Activated naive CD8-positive, alpha-beta T cell treated with anti-CD3 and anti-CD28 coated beads, Interleukin-2, amount 10 ng/mL, durations not matched to agents 7 days and 5 days (primary cell): ENCODE measurements around the gene ADAMTS6. TPM values are rescaled to one million over a fixed set of nuclear protein-coding genes. Genes with fewer than 3 reads are reported as not detected.

Experiments
- ATAC-seq: fragments of 150-1000 bp; cut with Tn5 transposase; one replicate; pipeline ENCODE4 v1.10.0; 2021; ENCODE audit warnings: low read depth, moderate library complexity
- POLR2A ChIA-PET: fragments of 350-600 bp; sonication (Branson Sonifier 250); formaldehyde crosslinking; loops from one replicate; lab custom pipeline; 2021; ENCODE audit warnings: antibody characterized with exemption; lab: Charles Lee
- DNase-seq: peaks from one replicate; pipeline ENCODE4 v3.0.0; 2021
- H3K27ac Mint-ChIP-seq: one replicate; pipeline ENCODE4 v1.8.0; 2022; ENCODE audit warnings: mild to moderate bottlenecking, mixed read lengths
- H3K27me3 Mint-ChIP-seq: one replicate; pipeline ENCODE4 v1.8.0; 2022; ENCODE audit warnings: mild to moderate bottlenecking, moderate library complexity, mixed read lengths
- H3K36me3 Mint-ChIP-seq: one replicate; pipeline ENCODE4 v1.8.0; 2021; ENCODE audit warnings: mild to moderate bottlenecking, mixed read lengths
- H3K4me1 Mint-ChIP-seq: one replicate; pipeline ENCODE4 v1.8.0; 2021; ENCODE audit warnings: mixed read lengths
- H3K4me3 Mint-ChIP-seq: one replicate; pipeline ENCODE4 v1.8.0; 2022; ENCODE audit warnings: mild to moderate bottlenecking, moderate library complexity, mixed read lengths
- H3K9me3 Mint-ChIP-seq: one replicate; pipeline ENCODE4 v1.8.0; 2021; ENCODE audit warnings: mixed read lengths
- total RNA-seq, 2 experiments: library from RNA; stranded (reverse); gene quantifications; one replicate each; pipeline ENCODE4 v1.2.3, GENCODE V29; 2021

ADAMTS6 gene
- total RNA-seq, 2 experiments from 2014 or later = 3.7 to 4.3 TPM

DNA sequence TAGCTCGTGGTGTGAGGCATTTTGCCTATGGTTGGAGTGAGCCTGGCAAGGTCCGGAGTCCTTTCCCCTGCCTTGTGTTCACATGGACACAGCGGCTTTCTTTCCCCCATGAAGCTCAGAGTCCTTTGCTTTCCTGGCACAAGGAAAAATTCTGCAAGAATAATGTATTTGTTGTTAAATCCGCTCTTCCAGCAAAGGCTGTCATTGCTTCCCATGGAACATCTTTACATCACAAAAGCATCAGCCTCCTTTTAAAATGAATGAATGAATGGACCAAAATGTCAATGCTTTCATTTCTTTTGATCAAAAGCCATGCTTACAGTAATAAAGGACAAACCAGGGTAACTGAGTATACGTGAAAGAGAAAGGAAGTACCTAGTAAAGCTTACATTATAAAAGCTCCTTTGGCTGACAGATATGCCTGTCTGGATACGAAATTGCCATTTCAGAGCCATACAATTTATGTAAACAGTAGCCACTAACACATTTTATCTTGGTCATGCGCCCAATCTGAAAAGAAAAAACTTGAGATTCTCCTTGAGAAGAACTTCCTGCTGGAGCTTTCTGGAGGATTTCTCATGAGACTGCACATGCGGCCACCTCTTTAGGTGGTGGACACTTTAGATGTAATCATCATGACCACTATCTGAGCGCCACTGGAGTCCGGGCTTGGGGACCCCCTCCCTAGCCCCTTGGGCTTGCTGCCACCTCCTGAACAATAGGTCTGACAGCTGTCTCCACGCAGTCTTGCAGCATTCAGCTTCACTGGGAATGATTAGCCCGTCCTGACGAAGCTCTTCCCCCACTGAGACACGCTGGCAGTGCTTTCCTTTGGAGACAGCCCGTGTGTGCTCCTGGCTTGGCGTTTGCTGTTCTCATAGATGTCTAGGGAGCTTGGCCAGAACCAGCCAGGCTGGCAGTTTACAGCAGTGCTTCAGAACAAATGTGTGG, 355.9 kb downstream of the ADAMTS6 start:
- Mint-ChIP-seq H3K36me3 (no peaks in the 10 kb centered on the region), H3K27ac (no peak overlapping the region), H3K4me3 (no peak overlapping the region), H3K9me3 (no peaks in the 10 kb centered on the region), H3K27me3 (no peaks in the 10 kb centered on the region), H3K4me1 (no peaks in the 10 kb centered on the region)
- DNase-seq = no peak
- POLR2A ChIA-PET = no interaction called here
- ATAC-seq = no peak

DNA sequence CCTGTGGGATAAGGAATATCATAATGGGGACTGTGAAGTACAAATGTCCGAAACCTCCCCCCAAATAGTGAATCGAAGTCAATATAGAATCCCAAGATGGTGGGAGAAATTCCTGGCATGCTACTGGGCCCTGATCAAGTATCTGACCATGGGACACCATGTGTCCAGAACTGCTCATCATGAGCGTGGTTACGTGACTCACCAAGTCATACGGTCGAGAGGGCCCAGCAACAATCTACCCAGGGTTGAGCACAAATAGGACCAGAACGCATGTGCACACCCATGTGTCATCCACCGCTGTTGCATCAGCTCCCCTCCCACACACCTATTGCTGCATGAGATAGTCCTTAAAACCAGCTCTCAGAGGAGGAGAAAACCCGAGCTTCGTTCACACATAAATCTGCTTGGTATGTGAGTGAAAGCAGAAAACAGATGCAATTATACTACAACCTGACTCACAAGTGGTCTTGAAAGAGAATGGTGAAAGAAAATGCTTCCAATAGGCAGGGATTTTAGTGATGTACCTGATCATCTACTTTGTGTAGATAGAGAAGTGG, 359.8 kb downstream of the ADAMTS6 start:
- Mint-ChIP-seq H3K4me1 (no peaks in the 10 kb centered on the region), H3K9me3 (peaks cover 4% of the 10 kb centered on the region), H3K27me3 (no peaks in the 10 kb centered on the region), H3K4me3 (no peak overlapping the region), H3K27ac (no peak overlapping the region), H3K36me3 (no peaks in the 10 kb centered on the region)
- DNase-seq = no peak
- POLR2A ChIA-PET = no interaction called here
- ATAC-seq = no peak

- H3K27me3 Mint-ChIP-seq = no peaks in the 10 kb centered on the region
- POLR2A ChIA-PET = no interaction called here
- no peak for DNase-seq
Measured at GRCh38 chr5:65120371-65120967, 361.3 kb downstream of the ADAMTS6 start.

GRCh38 chr5:65117525-65117924, 364.2 kb downstream of the ADAMTS6 start:
- no peak overlapping the region for H3K27ac Mint-ChIP-seq
- no peak overlapping the region for H3K4me3 Mint-ChIP-seq
- peaks cover 4% of the 10 kb centered on the region for H3K9me3 Mint-ChIP-seq
- no peaks in the 10 kb centered on the region for H3K27me3 Mint-ChIP-seq
- no peak for DNase-seq
- POLR2A ChIA-PET = no interaction called here
- ATAC-seq = no peak
- H3K36me3 Mint-ChIP-seq = no peaks in the 10 kb centered on the region
- peaks cover 2% of the 10 kb centered on the region for H3K4me1 Mint-ChIP-seq

More at GRCh38 chr5:65120371-65120967, 361.3 kb downstream of the ADAMTS6 start:
- no peak overlapping the region for H3K4me3 Mint-ChIP-seq
- no peak for ATAC-seq
- H3K4me1 Mint-ChIP-seq = peaks cover 2% of the 10 kb centered on the region
- H3K36me3 Mint-ChIP-seq = no peaks in the 10 kb centered on the region
- H3K27ac Mint-ChIP-seq = no peak overlapping the region
- peaks cover 4% of the 10 kb centered on the region for H3K9me3 Mint-ChIP-seq

GRCh38 chr5:65113771-65114170, 367.9 kb downstream of the ADAMTS6 start:
- Mint-ChIP-seq H3K4me3 (no peak overlapping the region), H3K36me3 (no peaks in the 10 kb centered on the region), H3K9me3 (peaks cover 6% of the 10 kb centered on the region), H3K27ac (no peak overlapping the region), H3K4me1 (peaks cover 2% of the 10 kb centered on the region), H3K27me3 (peaks cover 4% of the 10 kb centered on the region)
- DNase-seq (no peak), ATAC-seq (no peak)
- POLR2A ChIA-PET = no interaction called here

DNA sequence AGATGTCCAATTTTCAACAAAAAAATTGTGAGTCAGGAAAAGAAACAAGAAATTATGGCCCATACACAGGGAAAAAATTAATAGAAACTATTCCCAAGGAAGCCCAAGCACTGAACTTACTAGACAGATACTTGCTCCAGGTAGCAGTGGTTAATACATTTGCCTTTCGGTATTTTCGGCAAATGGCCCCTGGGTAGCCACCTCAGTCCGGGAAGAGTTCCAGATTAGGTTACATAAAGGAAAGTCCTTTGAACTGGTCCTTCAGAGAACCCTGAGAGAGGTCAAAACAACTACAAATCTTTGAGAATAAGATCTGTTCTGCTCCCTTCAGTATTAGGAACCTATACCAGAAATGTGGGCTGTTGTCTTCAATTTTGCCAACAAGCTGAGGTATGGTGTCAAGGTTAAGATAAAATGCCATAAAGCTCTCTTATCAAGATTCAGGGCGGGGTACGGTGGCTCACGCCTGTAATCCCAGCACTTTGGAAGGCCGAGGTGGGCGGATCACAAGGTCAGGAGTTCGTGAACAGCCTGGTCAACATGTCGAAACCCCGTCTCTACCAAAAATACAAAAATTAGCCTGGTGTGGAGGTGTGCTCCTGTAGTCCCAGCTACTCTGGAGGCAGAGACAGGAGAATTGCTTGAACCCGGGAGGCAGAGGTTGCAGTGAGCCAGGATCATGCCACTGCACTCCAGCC, 369.6 kb downstream of the ADAMTS6 start:
- POLR2A ChIA-PET = no interaction called here

GRCh38 chr5:65108786-65109743, 372.7 kb downstream of the ADAMTS6 start:
- Mint-ChIP-seq H3K4me1 (peaks cover 19% of the 10 kb centered on the region), H3K36me3 (peaks cover 4% of the 10 kb centered on the region), H3K27ac (no peak overlapping the region), H3K4me3 (no peak overlapping the region), H3K9me3 (peaks cover 3% of the 10 kb centered on the region), H3K27me3 (peaks cover 4% of the 10 kb centered on the region)
- no peak for ATAC-seq
- no peak for DNase-seq
- POLR2A ChIA-PET = no interaction called here

More for the DNA sequence above, 369.6 kb downstream of the ADAMTS6 start:
- Mint-ChIP-seq H3K36me3 (no peaks in the 10 kb centered on the region), H3K4me1 (peaks cover 2% of the 10 kb centered on the region), H3K4me3 (no peak overlapping the region), H3K27me3 (peaks cover 4% of the 10 kb centered on the region), H3K27ac (no peak overlapping the region), H3K9me3 (peaks cover 3% of the 10 kb centered on the region)
- ATAC-seq = no peak
- no peak for DNase-seq

DNA sequence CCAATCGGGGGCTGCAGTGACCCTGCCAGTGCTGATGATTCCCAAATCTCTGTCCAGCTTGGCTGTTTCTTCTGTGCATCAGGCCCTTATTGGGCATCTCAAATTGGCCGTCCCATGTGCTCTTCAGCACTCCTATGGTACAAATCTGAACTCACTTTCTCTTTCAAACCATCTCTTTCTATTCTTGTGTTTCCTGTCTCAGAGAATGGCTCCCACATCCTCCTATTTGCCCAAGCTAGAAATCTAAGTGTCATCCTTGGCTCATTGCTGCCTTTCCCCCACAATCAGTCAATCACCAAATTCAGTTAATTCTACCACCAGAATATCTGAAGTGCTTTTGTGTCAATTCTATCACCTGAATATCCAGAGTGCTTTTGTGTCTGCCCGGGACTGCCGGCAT, 376.4 kb downstream of the ADAMTS6 start:
- H3K27ac Mint-ChIP-seq = peak overlapping the region; percentile 72
- POLR2A ChIA-PET = interaction anchor here (3.0 kb wide), 1 partner anchor 69 kb away, joined by 18 read pairs; no protein-coding TSS in a partner anchor
- peaks cover 36% of the 10 kb centered on the region for H3K4me1 Mint-ChIP-seq
- no peaks in the 10 kb centered on the region for H3K27me3 Mint-ChIP-seq
- no peak for DNase-seq
- peaks cover 3% of the 10 kb centered on the region for H3K9me3 Mint-ChIP-seq
- peaks cover 4% of the 10 kb centered on the region for H3K36me3 Mint-ChIP-seq
- no peak for ATAC-seq
- peak overlapping the region; percentile 56 for H3K4me3 Mint-ChIP-seq

DNA sequence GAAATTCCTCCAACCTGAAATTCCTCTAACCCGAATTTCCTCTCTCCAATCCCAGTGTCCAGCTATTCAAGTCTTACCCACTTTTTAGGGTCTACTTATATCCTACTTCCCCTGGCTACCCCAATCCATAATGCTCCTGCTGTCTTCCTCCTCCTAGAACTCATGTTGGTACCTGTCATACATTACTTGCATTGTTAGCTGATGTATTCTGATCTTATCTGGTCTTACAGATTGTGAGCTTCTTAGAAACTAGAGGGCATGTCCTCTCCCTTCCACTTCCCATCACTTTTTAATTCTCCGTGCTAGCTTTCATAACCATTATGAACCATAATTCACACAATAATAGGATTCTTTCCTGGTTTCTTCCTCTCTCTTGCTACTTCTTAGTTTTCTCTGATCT, 376.9 kb downstream of the ADAMTS6 start:
- DNase-seq (no peak), ATAC-seq (no peak)
- H3K27me3 Mint-ChIP-seq = no peaks in the 10 kb centered on the region
- H3K9me3 Mint-ChIP-seq = peaks cover 3% of the 10 kb centered on the region
- H3K4me1 Mint-ChIP-seq = peaks cover 36% of the 10 kb centered on the region
- POLR2A ChIA-PET = interaction anchor here (3.0 to 3.2 kb wide), 2 partner anchors 69 to 377 kb away, joined by 18 to 20 read pairs; partner anchors contain the start of gene ADAMTS6
- H3K36me3 Mint-ChIP-seq = peaks cover 4% of the 10 kb centered on the region
- H3K27ac Mint-ChIP-seq = peak overlapping the region; percentile 72
- peak overlapping the region; percentile 56 for H3K4me3 Mint-ChIP-seq

GRCh38 chr5:65103756-65104440, 377.8 kb downstream of the ADAMTS6 start:
- H3K4me1 Mint-ChIP-seq = peaks cover 36% of the 10 kb centered on the region
- DNase-seq = no peak
- peaks cover 2% of the 10 kb centered on the region for H3K9me3 Mint-ChIP-seq
- POLR2A ChIA-PET = interaction anchor here (0.7 to 3.2 kb wide), 6 partner anchors 10 to 378 kb away, joined by 3 to 20 read pairs (median 4); partner anchors contain the start of gene ADAMTS6
- ATAC-seq = no peak
- peak overlapping the region; percentile 71 for H3K4me3 Mint-ChIP-seq
- peak overlapping the region; percentile 79 for H3K27ac Mint-ChIP-seq
- peaks cover 4% of the 10 kb centered on the region for H3K36me3 Mint-ChIP-seq
- H3K27me3 Mint-ChIP-seq = no peaks in the 10 kb centered on the region

DNA sequence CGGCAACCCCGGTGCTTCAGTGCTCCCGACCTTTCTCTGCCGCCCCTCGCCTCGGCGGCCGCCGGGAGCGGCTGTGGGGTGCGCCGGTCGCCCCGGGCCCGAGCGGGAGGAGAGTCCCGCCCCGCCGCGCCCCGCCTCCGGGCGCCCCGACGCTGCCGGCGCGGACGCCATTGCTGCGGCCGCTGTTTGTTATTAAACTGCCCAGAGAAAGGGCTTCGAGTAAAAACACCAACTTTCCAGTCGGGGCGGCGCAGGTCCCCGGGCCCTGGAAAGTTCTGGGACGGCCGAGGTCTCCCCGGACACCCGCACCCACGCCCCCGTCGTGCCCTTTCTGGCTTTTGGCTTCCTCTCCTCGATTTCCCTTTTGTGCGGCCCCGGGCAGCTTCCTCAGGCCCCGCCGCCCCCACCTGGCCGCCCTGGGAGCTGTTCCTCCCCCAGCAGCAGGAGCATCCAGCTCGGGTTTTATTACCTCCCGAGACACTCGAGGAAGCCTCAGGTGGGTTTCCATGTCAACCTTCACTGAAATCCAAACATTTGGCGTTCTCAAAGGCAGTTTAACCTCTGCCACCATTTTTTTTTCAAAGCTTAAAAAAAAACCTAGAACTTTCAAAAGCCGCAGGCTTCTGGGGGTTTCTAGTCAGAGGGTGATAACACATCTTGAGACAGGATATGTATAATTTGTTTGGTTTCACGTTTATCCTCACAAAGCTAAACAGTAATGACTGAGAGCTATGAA, 378.6 kb downstream of the ADAMTS6 start:
- Mint-ChIP-seq H3K4me1 (peaks cover 36% of the 10 kb centered on the region), H3K36me3 (peaks cover 4% of the 10 kb centered on the region), H3K4me3 (peak overlapping the region; percentile 71), H3K27me3 (no peaks in the 10 kb centered on the region), H3K27ac (peak overlapping the region; percentile 79), H3K9me3 (no peaks in the 10 kb centered on the region)
- POLR2A ChIA-PET = interaction anchor here (0.6 to 3.2 kb wide), 9 partner anchors 10 to 618 kb away, joined by 3 to 20 read pairs (median 3); partner anchors contain the start of gene ADAMTS6
- ATAC-seq (peak; percentile 76), DNase-seq (peak; percentile 72)
